Measurements from ENCODE around the gene CCT5. TPM values are rescaled to one million over a fixed set of nuclear protein-coding genes. Genes with fewer than 3 reads are reported as not detected.
"Not testable (repeated sequence)": the region's sequence is repeated elsewhere in the genome, so short reads cannot be mapped to it uniquely, and the experiment has no call there.

The CCT5 gene
- total RNA-seq, 1 donor from 2014 or later = 223 TPM

DNA sequence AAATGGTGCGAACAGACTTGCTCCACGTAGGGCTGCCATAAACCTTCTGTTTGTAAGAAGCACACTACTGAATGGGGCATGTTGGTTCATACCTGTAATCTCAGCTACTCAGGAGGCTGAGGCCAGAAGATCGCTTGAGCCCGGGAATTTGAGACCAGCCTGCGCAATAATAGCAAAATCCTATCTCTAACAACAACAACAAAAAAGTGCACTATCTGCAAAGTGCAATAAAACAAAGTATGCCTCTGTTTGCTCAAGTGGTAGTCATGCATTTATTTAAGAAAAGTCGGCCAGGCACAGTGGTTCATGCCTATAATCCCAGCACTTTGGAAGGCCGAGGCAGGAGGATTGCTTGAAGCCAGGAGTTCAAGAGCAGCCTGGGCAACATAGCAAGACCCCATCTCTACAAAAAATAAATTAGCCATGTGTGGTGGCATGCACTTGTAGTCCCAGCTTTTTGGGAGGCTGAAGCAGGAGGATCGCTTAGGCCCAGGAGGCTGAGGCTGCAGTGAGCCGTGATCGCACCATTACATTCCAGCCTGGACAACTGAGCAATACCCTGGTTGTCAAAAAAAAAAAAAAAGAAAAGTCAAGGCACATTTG, 5.6 kb upstream of the CCT5 start:
- Mint-ChIP-seq H3K4me1 (ENCODE audit: low read depth) (peaks cover 17% of the 10 kb centered on the region), H3K27ac (peak overlapping the region; percentile 87), H3K36me3 (ENCODE audit: insufficient read depth) (peaks cover 7% of the 10 kb centered on the region), H3K4me3 (ENCODE audit: low read depth) (no peak overlapping the region), H3K9me3 (ENCODE audit: low read depth) (peaks cover 7% of the 10 kb centered on the region), H3K27me3 (no peaks in the 10 kb centered on the region)
- TF ChIP-seq, protein P1, sequence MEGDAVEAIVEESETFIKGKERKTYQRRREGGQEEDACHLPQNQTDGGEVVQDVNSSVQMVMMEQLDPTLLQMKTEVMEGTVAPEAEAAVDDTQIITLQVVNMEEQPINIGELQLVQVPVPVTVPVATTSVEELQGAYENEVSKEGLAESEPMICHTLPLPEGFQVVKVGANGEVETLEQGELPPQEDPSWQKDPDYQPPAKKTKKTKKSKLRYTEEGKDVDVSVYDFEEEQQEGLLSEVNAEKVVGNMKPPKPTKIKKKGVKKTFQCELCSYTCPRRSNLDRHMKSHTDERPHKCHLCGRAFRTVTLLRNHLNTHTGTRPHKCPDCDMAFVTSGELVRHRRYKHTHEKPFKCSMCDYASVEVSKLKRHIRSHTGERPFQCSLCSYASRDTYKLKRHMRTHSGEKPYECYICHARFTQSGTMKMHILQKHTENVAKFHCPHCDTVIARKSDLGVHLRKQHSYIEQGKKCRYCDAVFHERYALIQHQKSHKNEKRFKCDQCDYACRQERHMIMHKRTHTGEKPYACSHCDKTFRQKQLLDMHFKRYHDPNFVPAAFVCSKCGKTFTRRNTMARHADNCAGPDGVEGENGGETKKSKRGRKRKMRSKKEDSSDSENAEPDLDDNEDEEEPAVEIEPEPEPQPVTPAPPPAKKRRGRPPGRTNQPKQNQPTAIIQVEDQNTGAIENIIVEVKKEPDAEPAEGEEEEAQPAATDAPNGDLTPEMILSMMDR (IDR thresholded peaks at IDR 0.05; ENCODE audit: unreplicated experiment) = no peak
- DNase-seq (ENCODE audit: low spot score, unreplicated experiment) = no peak

DNA sequence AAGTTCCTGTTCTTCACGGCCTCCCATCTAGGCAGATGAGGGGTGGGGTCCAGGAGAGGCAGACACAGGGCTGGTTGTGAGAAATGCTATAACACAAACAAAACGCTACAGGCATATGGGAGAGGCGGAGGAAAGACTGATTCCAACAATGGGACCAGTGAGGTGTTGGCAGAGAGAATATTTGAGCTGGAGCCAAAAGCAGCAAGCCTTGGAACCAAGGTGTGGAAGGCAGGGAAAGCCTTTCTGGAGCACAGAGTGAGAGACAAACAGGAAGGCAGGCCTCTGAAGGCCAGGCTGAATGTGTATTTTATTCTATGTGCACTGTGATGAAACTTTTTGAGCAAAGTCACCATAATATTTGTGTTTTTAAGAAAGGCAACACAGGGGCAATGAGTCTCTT, 3.3 kb upstream of the CCT5 start:
- no peaks in the 10 kb centered on the region for H3K27me3 Mint-ChIP-seq
- DNase-seq (ENCODE audit: low spot score, unreplicated experiment) = no peak
- no peak overlapping the region for H3K27ac Mint-ChIP-seq

DNA sequence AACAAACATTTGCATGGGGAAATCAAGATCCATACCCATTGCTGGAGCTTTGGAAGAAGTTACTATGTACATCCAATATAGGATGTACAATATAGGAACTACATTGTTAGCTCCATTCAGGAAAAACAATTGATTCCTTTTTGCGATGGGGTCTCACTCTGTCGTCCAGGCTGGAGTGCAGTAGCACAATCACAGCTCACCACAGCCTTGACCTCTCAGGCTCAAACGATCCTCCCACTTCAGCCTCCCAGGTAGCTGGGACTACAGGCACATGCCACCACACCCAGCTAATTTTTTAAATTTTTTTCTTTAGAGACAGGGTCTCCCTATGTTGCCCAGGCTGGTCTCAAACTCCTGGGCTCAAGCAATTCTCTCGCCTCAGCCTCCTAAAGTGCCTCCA, 2.9 kb upstream of the CCT5 start:
- not testable (repeated sequence) for DNase-seq (ENCODE audit: low spot score, unreplicated experiment); H3K9me3 Mint-ChIP-seq (ENCODE audit: low read depth); H3K36me3 Mint-ChIP-seq (ENCODE audit: insufficient read depth); H3K27ac Mint-ChIP-seq; H3K4me3 Mint-ChIP-seq (ENCODE audit: low read depth); H3K27me3 Mint-ChIP-seq
- peaks cover 31% of the 10 kb centered on the region for H3K4me1 Mint-ChIP-seq (ENCODE audit: low read depth)

More for the DNA sequence above, 3.3 kb upstream of the CCT5 start:
- Mint-ChIP-seq H3K4me1 (ENCODE audit: low read depth) (peaks cover 28% of the 10 kb centered on the region), H3K4me3 (ENCODE audit: low read depth) (no peak overlapping the region), H3K9me3 (ENCODE audit: low read depth) (peaks cover 7% of the 10 kb centered on the region), H3K36me3 (ENCODE audit: insufficient read depth) (peaks cover 10% of the 10 kb centered on the region)
- TF ChIP-seq, protein P1 (IDR thresholded peaks at IDR 0.05; ENCODE audit: unreplicated experiment) = no peak

DNA sequence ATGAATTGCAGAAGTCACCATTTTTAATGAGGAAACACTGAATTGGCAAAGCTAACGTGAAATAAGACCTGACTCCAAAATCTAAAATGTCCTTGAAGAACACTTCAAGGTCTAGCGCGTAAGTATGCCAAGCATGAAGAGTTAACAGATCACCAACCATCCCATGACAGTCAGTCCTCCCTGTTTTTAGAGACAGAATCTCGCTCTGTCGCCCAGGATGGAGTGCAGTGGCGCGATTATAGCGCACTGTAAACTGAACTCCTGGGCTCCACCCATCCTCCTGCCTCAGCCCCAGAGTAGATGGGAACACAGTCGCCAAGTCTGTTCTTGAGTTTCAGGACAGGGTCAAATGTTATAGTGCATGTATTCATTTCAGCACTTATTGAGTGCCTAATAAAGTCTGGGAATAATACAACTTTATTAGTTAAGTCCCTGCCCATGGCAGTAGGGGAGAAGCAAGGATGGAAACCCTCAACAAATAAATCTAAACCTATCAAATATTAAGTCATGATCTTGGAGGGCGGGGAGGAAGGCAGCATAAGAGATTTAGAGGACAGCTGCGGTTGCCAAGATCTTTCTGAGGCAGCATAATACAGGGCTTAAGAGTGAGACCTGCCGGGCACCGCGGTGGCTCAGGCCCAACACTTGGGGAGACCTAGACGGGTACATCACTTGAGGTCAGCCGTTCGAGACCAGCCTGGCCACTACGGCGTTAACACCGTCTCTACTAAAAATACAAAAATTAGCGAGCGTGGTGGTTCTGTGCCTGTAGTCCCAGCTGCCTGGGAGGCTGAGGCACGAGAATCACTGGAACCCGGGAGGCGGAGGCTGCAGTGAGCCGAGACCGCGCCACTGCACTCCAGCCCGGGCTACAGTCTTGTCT, 1.5 kb upstream of the CCT5 start:
- Mint-ChIP-seq H3K27ac (peak overlapping the region; percentile 100), H3K36me3 (ENCODE audit: insufficient read depth) (peaks cover 5% of the 10 kb centered on the region), H3K27me3 (no peaks in the 10 kb centered on the region), H3K4me1 (ENCODE audit: low read depth) (peaks cover 31% of the 10 kb centered on the region), H3K9me3 (ENCODE audit: low read depth) (peaks cover 2% of the 10 kb centered on the region), H3K4me3 (ENCODE audit: low read depth) (peak overlapping the region; percentile 82)
- TF ChIP-seq, protein P1 (IDR thresholded peaks at IDR 0.05; ENCODE audit: unreplicated experiment) = no peak
- no peak for DNase-seq (ENCODE audit: low spot score, unreplicated experiment)

DNA sequence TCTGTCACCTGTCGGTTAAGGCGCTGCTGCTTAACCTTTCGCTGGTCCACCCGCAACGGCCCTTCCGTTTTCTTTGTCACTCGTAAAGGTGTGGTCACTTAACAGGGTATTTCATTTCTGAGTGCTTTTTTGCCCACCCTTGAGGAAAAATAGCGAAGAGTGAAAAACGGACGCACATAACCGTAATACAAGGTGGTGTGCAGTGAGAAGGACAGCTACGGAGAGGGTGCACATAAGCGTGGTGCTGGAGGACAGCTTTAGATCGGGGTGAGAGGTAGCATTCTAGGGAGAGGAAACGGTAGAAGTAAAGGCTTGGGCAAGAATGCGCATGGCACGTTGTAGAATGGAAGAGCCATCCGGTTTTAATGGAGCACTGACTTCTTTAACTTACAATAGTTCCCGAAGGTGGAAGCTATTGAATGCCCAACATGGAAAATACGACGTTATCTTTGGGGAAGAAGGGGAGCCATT, 761 bp downstream of the CCT5 start:
- Mint-ChIP-seq H3K27me3 (no peaks in the 10 kb centered on the region), H3K4me3 (ENCODE audit: low read depth) (peak overlapping the region; percentile 82), H3K9me3 (ENCODE audit: low read depth) (no peaks in the 10 kb centered on the region), H3K36me3 (ENCODE audit: insufficient read depth) (peaks cover 10% of the 10 kb centered on the region), H3K27ac (peak overlapping the region; percentile 90), H3K4me1 (ENCODE audit: low read depth) (peaks cover 28% of the 10 kb centered on the region)
- DNase-seq (ENCODE audit: low spot score, unreplicated experiment) = no peak
- TF ChIP-seq, protein P1 (IDR thresholded peaks at IDR 0.05; ENCODE audit: unreplicated experiment) = no peak

Data from progenitor cell of endocrine pancreas (in vitro differentiated cells).